ENCODE results near the gene NEURL1.

DNA sequence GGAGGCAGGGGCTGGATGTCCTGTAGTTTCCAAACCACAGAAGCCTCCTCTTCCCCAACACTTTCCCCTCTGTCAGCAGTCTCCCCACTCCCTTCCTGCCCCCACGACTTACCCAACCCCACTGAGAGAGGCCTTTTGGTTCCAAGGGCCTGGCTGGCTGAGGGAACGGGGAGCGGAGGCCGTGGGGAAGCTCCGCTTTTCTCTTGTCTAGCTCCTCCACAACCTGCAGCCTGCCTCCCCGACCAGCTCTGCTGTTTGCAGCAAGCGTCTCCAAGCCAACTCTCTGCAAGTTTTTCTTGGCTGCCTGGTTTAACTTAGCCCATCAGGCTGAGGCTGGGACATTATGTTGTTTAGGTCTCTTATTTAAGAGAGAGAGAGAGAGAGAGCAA, 126.8 kb downstream of the NEURL1 start:
- TF ChIP-seq, protein P1, sequence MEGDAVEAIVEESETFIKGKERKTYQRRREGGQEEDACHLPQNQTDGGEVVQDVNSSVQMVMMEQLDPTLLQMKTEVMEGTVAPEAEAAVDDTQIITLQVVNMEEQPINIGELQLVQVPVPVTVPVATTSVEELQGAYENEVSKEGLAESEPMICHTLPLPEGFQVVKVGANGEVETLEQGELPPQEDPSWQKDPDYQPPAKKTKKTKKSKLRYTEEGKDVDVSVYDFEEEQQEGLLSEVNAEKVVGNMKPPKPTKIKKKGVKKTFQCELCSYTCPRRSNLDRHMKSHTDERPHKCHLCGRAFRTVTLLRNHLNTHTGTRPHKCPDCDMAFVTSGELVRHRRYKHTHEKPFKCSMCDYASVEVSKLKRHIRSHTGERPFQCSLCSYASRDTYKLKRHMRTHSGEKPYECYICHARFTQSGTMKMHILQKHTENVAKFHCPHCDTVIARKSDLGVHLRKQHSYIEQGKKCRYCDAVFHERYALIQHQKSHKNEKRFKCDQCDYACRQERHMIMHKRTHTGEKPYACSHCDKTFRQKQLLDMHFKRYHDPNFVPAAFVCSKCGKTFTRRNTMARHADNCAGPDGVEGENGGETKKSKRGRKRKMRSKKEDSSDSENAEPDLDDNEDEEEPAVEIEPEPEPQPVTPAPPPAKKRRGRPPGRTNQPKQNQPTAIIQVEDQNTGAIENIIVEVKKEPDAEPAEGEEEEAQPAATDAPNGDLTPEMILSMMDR (IDR thresholded peaks at IDR 0.05): no peak
- TF ChIP-seq POLR2AphosphoS5 (IDR thresholded peaks at IDR 0.05) (no peak), EP300 (IDR thresholded peaks at IDR 0.05) (no peak), POLR2A (IDR thresholded peaks at IDR 0.05) (no peak)

All from stomach (tissue), 4 donors.